ENCODE results near the gene LCE2C.

Gene LCE2C

DNA sequence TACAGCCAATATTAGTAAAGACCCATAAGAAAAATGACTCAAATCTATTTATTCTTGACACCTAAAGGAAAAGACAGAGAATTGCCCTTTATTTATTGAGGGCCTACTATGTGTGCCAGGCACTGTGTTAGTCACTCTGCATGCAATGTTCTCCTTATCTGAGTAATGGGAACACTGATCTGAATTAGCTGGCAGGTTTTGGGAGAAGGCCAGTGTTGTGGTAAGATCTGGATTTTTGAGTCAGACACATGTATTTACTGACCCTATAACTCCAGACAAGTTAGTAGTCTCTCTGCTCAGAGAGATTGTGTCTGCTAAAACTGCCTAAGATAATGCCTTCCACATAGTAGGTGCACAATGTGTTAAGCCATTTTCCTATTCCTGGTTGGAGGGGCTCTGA, 50.2 kb downstream of the LCE2C start:
- DNase-seq (ENCODE audit: low read depth) = no peak
